Measurements from ENCODE around the gene MEOX2.

Gene MEOX2

GRCh38 chr7:15707570-15707969 lies 21.1 kb upstream of the MEOX2 start:
- no peaks in the 10 kb centered on the region for H3K9me3 ChIP-seq (ENCODE audit: insufficient read depth, low read length)
- no peak overlapping the region for H3K9ac ChIP-seq (ENCODE audit: low read length)
- H3K4me2 ChIP-seq (ENCODE audit: low read length) = no peak overlapping the region
- no peaks in the 10 kb centered on the region for H3K36me3 ChIP-seq (replicated peaks; ENCODE audit: low read depth, low read length)
- no peaks in the 10 kb centered on the region for H3K27me3 ChIP-seq (ENCODE audit: low read depth, low read length)
- no peak for TF ChIP-seq EZH2phosphoT487 (IDR thresholded peaks at IDR 0.05; ENCODE audit: low read depth)
- TF ChIP-seq CTCF (IDR thresholded peaks at IDR 0.05; ENCODE audit: low read depth, low read length) = no peak
- H2AFZ ChIP-seq (ENCODE audit: low read depth, low read length) = no peak overlapping the region
- peaks cover 4% of the 10 kb centered on the region; the same call in 1 of the 2 replicates for H3K4me1 ChIP-seq (ENCODE audit: low read length)
- H4K20me1 ChIP-seq (ENCODE audit: insufficient read depth, low read length) = no peaks in the 10 kb centered on the region
- H3K27ac ChIP-seq (ENCODE audit: low read length) = no peak overlapping the region
- H3K79me2 ChIP-seq (ENCODE audit: low read length) = no peaks in the 10 kb centered on the region
- no peak overlapping the region for H3K4me3 ChIP-seq (ENCODE audit: low read length)

DNA sequence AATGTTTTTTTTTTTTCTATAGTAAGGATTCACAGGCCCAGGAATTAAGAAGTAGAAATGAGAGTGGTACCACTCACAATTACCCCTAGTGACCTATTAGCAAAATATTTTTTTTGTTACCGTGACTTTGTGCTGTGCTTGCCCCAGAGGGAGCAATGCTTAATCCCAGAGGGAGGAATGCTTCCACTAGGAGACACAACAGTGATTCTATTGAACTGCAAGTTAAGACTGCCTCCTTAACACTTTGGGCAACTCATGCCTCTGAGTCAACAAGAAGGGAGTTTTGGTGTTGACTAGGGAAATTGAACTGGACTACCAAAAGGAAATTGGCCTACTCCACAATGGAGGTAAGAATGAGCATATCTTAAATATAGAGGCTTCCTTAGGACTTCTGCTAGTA lies 17.2 kb upstream of the MEOX2 start:
- Histone ChIP-seq H3K9ac (ENCODE audit: low read length) (no peak overlapping the region), H3K79me2 (ENCODE audit: low read length) (no peaks in the 10 kb centered on the region), H3K9me3 (ENCODE audit: insufficient read depth, low read length) (no peaks in the 10 kb centered on the region), H3K4me2 (ENCODE audit: low read length) (no peak overlapping the region), H3K4me3 (ENCODE audit: low read length) (no peak overlapping the region), H3K4me1 (ENCODE audit: low read length) (no peaks in the 10 kb centered on the region), H2AFZ (ENCODE audit: low read depth, low read length) (no peak overlapping the region), H4K20me1 (ENCODE audit: insufficient read depth, low read length) (no peaks in the 10 kb centered on the region), H3K27me3 (ENCODE audit: low read depth, low read length) (no peaks in the 10 kb centered on the region), H3K36me3 (replicated peaks; ENCODE audit: low read depth, low read length) (no peaks in the 10 kb centered on the region), H3K27ac (ENCODE audit: low read length) (no peak overlapping the region)
- no peak for TF ChIP-seq CTCF (IDR thresholded peaks at IDR 0.05; ENCODE audit: low read depth, low read length)
- TF ChIP-seq EZH2phosphoT487 (IDR thresholded peaks at IDR 0.05; ENCODE audit: low read depth) = no peak

- H3K79me2 ChIP-seq (ENCODE audit: low read length) = no peaks in the 10 kb centered on the region
These were observed 6.1 kb upstream of the MEOX2 start for GRCh38 chr7:15692501-15693020.

DNA sequence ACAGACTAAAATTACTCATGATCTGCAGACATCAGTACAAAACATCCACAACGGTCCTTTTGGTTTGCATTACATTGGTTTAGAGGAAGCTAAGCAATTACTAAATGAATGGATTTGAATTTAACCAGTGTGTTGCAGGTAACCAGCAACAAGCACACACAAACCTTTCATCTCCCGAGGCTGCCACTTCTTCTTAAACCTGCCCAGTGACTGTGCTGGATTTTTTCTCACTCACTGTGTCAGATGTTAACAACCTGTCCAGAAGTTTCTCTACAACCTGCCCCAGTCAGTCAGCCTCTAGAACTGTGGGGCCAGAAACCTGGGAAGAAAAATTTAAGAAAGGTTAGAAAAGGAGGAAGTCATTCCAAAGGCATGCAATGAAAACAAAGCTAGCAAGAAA lies 2.4 kb upstream of the MEOX2 start:
- H3K27ac ChIP-seq (ENCODE audit: low read length) = no peak overlapping the region
- H2AFZ ChIP-seq (ENCODE audit: low read depth, low read length) = no peak overlapping the region
- no peak for TF ChIP-seq CTCF (IDR thresholded peaks at IDR 0.05; ENCODE audit: low read depth, low read length)
- H4K20me1 ChIP-seq (ENCODE audit: insufficient read depth, low read length) = no peaks in the 10 kb centered on the region
- no peak overlapping the region for H3K4me3 ChIP-seq (ENCODE audit: low read length)
- H3K4me1 ChIP-seq (ENCODE audit: low read length) = no peaks in the 10 kb centered on the region
- no peaks in the 10 kb centered on the region for H3K27me3 ChIP-seq (ENCODE audit: low read depth, low read length)
- no peaks in the 10 kb centered on the region for H3K9me3 ChIP-seq (ENCODE audit: insufficient read depth, low read length)
- no peak overlapping the region for H3K4me2 ChIP-seq (ENCODE audit: low read length)
- H3K36me3 ChIP-seq (replicated peaks; ENCODE audit: low read depth, low read length) = no peaks in the 10 kb centered on the region
- H3K9ac ChIP-seq (ENCODE audit: low read length) = no peak overlapping the region
- H3K79me2 ChIP-seq (ENCODE audit: low read length) = no peaks in the 10 kb centered on the region

More at GRCh38 chr7:15692501-15693020, 6.1 kb upstream of the MEOX2 start:
- Histone ChIP-seq H2AFZ (ENCODE audit: low read depth, low read length) (no peak overlapping the region), H3K27ac (ENCODE audit: low read length) (no peak overlapping the region), H3K9ac (ENCODE audit: low read length) (no peak overlapping the region), H3K27me3 (ENCODE audit: low read depth, low read length) (no peaks in the 10 kb centered on the region), H4K20me1 (ENCODE audit: insufficient read depth, low read length) (no peaks in the 10 kb centered on the region), H3K4me1 (ENCODE audit: low read length) (no peaks in the 10 kb centered on the region), H3K4me2 (ENCODE audit: low read length) (no peak overlapping the region), H3K36me3 (replicated peaks; ENCODE audit: low read depth, low read length) (no peaks in the 10 kb centered on the region), H3K4me3 (ENCODE audit: low read length) (no peak overlapping the region), H3K9me3 (ENCODE audit: insufficient read depth, low read length) (no peaks in the 10 kb centered on the region)
- TF ChIP-seq EZH2phosphoT487 (IDR thresholded peaks at IDR 0.05; ENCODE audit: low read depth) = no peak
- no peak for TF ChIP-seq CTCF (IDR thresholded peaks at IDR 0.05; ENCODE audit: low read depth, low read length)
